Brain microvascular endothelial cell (primary cell): ENCODE data around the gene CPLANE1.

Experiments
- DNase-seq: peaks from one replicate; pipeline ENCODE4 v3.0.0-alpha.2; 2020
- H3K27ac ChIP-seq: fragments of 250-450 bp; sonication (Bioruptor Pico); 2 replicates; pipeline ENCODE4 v1.5.1; 2020; ENCODE audit warnings: mild to moderate bottlenecking, moderate library complexity
- H3K27me3 ChIP-seq: fragments of 250-450 bp; sonication (Bioruptor Pico); replicated peaks from 2 replicates; pipeline ENCODE4 v1.5.1; 2020; ENCODE audit warnings: mild to moderate bottlenecking
- H3K36me3 ChIP-seq: fragments of 250-450 bp; sonication (Bioruptor Pico); replicated peaks from 2 replicates; pipeline ENCODE4 v1.5.1; 2020; ENCODE audit warnings: mild to moderate bottlenecking
- H3K4me3 ChIP-seq: 2 replicates; pipeline ENCODE4 v1.5.1; 2011; ENCODE audit warnings: low read depth, mild to moderate bottlenecking, control low read depth, low read length, moderate library complexity
- in situ Hi-C: cut with HindIII; loops from 2 replicates; pipeline ENCODE4 v1.10.0; 2017; ENCODE audit warnings: low sequenced_read_pairs, low pct_ligation_motif_present
- TF ChIP-seq, protein P1 (sequence below): IDR thresholded peaks from 2 replicates; pipeline ENCODE4 v1.5.1; 2011; ENCODE audit warnings: low read depth, mild to moderate bottlenecking, moderate library complexity, low read length, control low read depth, inconsistent platforms; ENCODE audit errors: missing control alignments

CPLANE1 gene

DNA sequence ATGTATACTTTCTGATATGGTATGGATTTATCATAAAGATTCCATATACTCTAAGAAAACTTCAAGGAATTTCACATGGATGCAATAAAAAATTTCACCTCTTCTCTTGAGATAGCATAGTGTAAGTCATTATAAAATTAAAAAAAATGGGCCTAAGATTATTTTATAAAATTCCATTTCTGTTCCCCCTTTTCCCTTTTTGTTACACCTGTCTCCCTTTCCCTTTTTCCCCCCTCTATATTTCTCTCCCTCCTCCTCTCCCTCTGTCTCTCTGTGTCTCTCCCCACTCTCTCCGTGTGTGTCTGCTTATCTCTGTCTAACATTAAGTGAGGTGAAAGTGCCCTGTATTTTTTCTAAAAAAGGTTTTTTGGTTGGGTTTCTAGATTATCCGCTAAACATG is 192.4 kb downstream of the CPLANE1 start:
- no peak for DNase-seq
- in situ Hi-C loops = no loop called here
- TF ChIP-seq, protein P1, sequence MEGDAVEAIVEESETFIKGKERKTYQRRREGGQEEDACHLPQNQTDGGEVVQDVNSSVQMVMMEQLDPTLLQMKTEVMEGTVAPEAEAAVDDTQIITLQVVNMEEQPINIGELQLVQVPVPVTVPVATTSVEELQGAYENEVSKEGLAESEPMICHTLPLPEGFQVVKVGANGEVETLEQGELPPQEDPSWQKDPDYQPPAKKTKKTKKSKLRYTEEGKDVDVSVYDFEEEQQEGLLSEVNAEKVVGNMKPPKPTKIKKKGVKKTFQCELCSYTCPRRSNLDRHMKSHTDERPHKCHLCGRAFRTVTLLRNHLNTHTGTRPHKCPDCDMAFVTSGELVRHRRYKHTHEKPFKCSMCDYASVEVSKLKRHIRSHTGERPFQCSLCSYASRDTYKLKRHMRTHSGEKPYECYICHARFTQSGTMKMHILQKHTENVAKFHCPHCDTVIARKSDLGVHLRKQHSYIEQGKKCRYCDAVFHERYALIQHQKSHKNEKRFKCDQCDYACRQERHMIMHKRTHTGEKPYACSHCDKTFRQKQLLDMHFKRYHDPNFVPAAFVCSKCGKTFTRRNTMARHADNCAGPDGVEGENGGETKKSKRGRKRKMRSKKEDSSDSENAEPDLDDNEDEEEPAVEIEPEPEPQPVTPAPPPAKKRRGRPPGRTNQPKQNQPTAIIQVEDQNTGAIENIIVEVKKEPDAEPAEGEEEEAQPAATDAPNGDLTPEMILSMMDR = no peak
- H3K27ac ChIP-seq = no peak overlapping the region
- H3K4me3 ChIP-seq = no peak overlapping the region
- H3K36me3 ChIP-seq = peaks cover 12% of the 10 kb centered on the region
- H3K27me3 ChIP-seq = no peaks in the 10 kb centered on the region
